Thoracic aorta (tissue), 2 donors: Measurements from ENCODE around the gene WDR45. TPM values are rescaled to one million over a fixed set of nuclear protein-coding genes. Genes with fewer than 3 reads are reported as not detected.

Experiments used
- ATAC-seq: fragments of 150-250 bp; one replicate; pipeline ENCODE4 v1.8.0; 2017; ENCODE audit warnings: low read depth; ENCODE audit not compliant: insufficient number of reproducible peaks, low FRiP score
- DNase-seq: peaks from one replicate; pipeline ENCODE4 v3.0.0-alpha.2; 2020; ENCODE audit warnings: low spot score
- H3K27ac ChIP-seq, 2 donors: fragments of 200-600 bp; sonication (generic); 1 replicate in 1 of 2; 2 replicates in 1 of 2; pipeline ENCODE4 v1.5.1; 2016; ENCODE audit warnings: mild to moderate bottlenecking in 2 of 2, moderate library complexity in 2 of 2
- H3K27me3 ChIP-seq: fragments of 200-600 bp; sonication (generic); replicated peaks from 2 replicates; pipeline ENCODE4 v1.6.0; 2016; ENCODE audit warnings: mild to moderate bottlenecking; ENCODE audit not compliant: insufficient read depth
- H3K36me3 ChIP-seq: fragments of 200-600 bp; sonication (generic); one replicate; pipeline ENCODE4 v1.5.1; 2016
- H3K4me1 ChIP-seq, 2 donors: fragments of 200-600 bp; sonication (generic); 1 replicate in 1 of 2; 2 replicates in 1 of 2; pipeline versions ENCODE4 v1.5.1 to v1.6.0; 2016; ENCODE audit warnings: low read depth in 2 of 2, mild to moderate bottlenecking in 1 of 2; ENCODE audit not compliant: control insufficient read depth in 1 of 2
- H3K4me3 ChIP-seq: fragments of 200-600 bp; sonication (generic); 2 replicates; pipeline ENCODE4 v1.5.1; 2016; ENCODE audit warnings: mild to moderate bottlenecking
- H3K9me3 ChIP-seq: fragments of 200-600 bp; sonication (generic); 2 replicates; pipeline ENCODE4 v1.5.1; 2016
- total RNA-seq, 2 donors: library from RNA; depleted of rRNA; stranded (reverse); fragments of >200 nt; gene quantifications; one replicate each; pipeline versions ENCODE4 v1.1.0 to v1.2.3, GENCODE V29; 2016
- TF ChIP-seq, protein P1 (sequence below): fragments of 200-600 bp; sonication (generic); IDR thresholded peaks from one replicate; pipeline ENCODE4 v1.5.1; 2019; ENCODE audit warnings: antibody characterized with exemption

WDR45 gene
- total RNA-seq, 2 donors from 2014 or later: 90.2 to 108 TPM

DNA sequence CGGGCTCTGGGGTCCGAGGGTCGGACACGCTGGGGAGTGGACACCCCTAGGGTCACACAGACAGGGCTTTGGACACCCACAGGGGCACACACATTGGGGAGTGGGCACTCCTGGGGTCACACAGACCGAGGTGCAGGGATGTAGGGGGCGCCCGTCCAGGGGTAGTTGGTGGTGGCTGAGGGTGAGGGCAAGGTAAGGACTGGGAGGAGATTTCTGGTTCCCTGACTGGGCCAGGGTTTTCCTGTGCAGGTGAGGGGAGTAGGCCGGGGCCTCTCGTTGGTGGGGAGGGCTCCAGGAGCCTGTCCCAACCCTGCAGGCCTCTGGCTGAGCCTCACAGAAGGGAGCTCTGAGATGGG lies 21.9 kb upstream of the WDR45 start:
- Histone ChIP-seq H3K36me3 (no peaks in the 10 kb centered on the region), H3K27me3 (no peaks in the 10 kb centered on the region), H3K4me1 (no peaks in the 10 kb centered on the region), H3K9me3 (no peaks in the 10 kb centered on the region), H3K27ac (peak overlapping the region in 1 of 2 donors; percentile 41), H3K4me3 (peak overlapping the region; percentile 76)
- DNase-seq: no peak
- TF ChIP-seq, protein P1, sequence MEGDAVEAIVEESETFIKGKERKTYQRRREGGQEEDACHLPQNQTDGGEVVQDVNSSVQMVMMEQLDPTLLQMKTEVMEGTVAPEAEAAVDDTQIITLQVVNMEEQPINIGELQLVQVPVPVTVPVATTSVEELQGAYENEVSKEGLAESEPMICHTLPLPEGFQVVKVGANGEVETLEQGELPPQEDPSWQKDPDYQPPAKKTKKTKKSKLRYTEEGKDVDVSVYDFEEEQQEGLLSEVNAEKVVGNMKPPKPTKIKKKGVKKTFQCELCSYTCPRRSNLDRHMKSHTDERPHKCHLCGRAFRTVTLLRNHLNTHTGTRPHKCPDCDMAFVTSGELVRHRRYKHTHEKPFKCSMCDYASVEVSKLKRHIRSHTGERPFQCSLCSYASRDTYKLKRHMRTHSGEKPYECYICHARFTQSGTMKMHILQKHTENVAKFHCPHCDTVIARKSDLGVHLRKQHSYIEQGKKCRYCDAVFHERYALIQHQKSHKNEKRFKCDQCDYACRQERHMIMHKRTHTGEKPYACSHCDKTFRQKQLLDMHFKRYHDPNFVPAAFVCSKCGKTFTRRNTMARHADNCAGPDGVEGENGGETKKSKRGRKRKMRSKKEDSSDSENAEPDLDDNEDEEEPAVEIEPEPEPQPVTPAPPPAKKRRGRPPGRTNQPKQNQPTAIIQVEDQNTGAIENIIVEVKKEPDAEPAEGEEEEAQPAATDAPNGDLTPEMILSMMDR: no peak
- ATAC-seq: no peak

DNA sequence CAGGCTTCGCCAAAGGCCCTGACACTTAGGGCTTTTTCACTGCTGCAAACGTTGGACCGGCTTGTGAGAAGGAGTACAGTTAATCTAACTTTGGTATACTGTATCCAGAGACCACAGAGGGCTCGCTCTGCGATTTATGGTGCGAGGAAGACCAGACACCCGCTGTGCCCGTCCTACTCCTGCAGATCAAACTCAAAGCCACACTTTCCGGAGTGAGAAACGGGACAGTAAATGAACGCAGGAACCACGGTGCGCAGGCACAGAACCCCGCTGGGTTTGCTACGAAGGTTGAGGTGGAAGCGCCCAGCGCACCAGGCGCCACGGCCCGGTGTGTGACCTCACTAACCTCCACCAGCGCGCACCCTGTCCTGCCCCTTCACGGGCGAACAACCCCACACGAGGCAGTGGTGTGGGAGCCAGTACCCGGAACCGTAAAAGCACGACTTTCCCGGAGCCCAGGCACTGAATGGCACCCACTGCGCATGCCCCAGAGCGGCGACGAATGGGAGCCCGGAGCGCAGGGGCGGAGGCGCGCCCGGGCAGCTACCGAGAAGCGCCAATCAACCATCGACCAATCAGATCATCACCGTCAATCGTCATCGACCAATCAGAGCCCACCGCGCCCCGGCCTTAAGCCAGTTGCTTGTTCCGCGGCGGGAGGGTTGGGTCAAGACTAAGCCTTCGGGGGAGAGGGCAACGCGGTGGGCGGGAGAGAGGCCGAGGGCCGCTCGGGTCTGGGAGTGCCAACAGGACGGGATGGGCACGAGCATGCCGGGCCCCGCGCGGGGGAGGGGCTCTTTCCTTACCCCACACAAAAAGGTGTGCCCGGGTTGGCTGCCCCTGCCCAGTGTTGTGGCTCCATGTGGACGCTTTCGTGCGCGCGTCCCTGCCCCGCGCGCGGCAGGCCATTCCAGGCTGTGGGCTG lies 21.3 kb upstream of the WDR45 start:
- TF ChIP-seq, protein P1: no peak
- no peaks in the 10 kb centered on the region for H3K4me1 ChIP-seq
- DNase-seq (peak; percentile 61), ATAC-seq (peak; percentile 97)
- no peaks in the 10 kb centered on the region for H3K36me3 ChIP-seq
- no peaks in the 10 kb centered on the region for H3K9me3 ChIP-seq
- H3K4me3 ChIP-seq: peak overlapping the region; percentile 76
- H3K27me3 ChIP-seq: no peaks in the 10 kb centered on the region
- H3K27ac ChIP-seq: peak overlapping the region; percentile 70 to 78

DNA sequence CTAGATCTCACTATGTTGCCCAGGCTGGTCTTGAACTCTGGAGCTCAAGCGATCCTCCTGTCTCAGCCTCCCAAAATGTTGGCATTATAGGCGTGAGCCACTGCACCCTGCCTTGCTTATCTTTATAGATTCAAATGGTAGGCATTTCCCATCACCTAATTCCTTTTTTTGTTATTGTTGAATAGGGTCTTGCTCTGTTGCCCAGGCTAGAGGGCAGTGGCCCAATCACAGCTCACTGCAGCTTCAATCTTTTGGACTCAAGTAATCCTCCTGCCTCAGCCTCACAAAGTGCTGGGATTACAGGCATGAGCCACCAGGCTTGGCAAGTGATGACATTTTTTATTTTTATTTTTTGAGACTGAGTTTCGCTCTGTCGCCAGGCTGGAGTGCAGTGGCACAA lies 16.7 kb upstream of the WDR45 start:
- Histone ChIP-seq H3K4me3 (no peak overlapping the region), H3K4me1 (no peaks in the 10 kb centered on the region), H3K9me3 (no peaks in the 10 kb centered on the region), H3K36me3 (no peaks in the 10 kb centered on the region), H3K27me3 (no peaks in the 10 kb centered on the region), H3K27ac (no peak overlapping the region)
- ATAC-seq (no peak), DNase-seq (no peak)
- TF ChIP-seq, protein P1: no peak

DNA sequence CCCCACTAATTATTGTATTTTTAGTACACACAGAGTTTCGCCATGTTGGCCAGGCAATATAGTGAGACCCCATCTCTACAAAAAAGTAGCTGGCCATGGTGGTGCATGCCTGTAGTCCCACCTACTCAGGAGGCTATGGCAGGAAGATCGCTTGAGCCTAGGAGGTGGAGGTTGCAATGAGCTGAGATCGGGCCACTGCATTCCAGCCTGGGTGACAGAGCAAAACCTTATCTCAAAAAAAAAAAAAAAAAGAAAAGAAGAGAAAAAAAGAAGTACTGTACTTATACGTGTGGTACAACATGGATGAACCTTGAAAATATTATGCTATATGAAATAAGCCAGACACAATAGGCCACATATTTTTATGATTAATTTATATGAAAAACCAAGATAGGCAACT lies 9.9 kb upstream of the WDR45 start:
- H3K27me3 ChIP-seq: no peaks in the 10 kb centered on the region
- TF ChIP-seq, protein P1: no peak
- H3K4me3 ChIP-seq: no peak overlapping the region
- no peak overlapping the region for H3K27ac ChIP-seq
- DNase-seq (no peak), ATAC-seq (no peak)
- no peaks in the 10 kb centered on the region for H3K9me3 ChIP-seq
- H3K4me1 ChIP-seq: no peaks in the 10 kb centered on the region
- H3K36me3 ChIP-seq: no peaks in the 10 kb centered on the region

DNA sequence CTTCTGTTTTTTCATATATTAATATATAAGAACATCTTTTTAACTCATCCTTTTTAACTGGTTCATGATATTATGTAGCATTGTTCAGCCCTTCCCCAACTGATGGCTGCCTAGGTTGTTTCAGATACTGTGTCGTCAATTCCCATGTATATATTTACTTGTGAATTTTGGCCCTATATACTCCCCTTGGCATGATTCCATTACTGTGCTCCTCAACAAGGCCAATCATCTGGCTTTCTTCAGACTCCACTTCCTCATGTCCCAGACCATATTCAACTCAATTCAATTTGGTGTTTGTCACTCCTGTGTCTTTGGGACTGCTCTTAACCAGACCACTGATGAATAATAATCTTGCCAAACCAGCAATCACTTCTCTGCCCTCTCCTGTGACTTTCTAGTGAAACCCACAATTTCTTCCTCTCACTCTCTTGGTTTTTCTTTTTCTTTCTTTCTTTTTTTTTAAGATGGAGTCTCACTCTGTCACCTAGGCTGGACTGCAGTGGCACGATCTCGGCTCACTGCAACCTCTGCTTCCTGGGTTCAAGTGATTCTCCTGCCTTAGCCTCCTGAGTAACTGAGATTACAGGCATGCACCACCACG lies 2.7 kb upstream of the WDR45 start:
- Histone ChIP-seq H3K4me1 (no peaks in the 10 kb centered on the region), H3K4me3 (no peak overlapping the region), H3K27ac (no peak overlapping the region), H3K27me3 (no peaks in the 10 kb centered on the region), H3K9me3 (no peaks in the 10 kb centered on the region), H3K36me3 (no peaks in the 10 kb centered on the region)
- DNase-seq (no peak), ATAC-seq (no peak)
- TF ChIP-seq, protein P1: no peak
